ENCODE data around the gene CELA1.

CELA1 gene

DNA sequence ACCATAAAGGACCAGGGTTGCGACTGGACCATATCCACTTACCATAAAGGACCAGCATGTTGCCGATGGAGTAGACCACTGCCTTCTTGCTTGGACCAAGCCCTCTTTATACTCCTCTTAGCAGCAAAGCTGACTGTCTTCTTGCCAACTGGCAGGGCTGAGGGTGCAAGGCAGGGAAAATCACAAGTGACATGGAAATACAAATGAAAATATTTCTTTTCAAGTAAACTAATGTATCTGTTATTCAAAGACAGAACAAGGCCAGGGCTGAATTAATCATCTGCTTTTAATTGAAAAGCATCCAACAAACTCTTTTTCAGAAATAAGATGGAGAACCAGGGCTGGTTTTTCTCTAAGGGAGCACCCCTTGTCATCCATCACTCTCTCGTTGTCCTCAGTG lies at the start of gene CELA1:
CELA1 (minus strand) TSS at position 99 of the 400 bp plus-strand sequence; CDS start at position 58, 41 bp downstream.
- H3K27ac ChIP-seq, result no peak within 1 kb of the TSS
- H3K4me3 ChIP-seq, result no peak within 1 kb of the TSS

GRCh38 chr12:51395283-51396230 lies 49.1 kb upstream of the CELA1 start:
- Histone ChIP-seq H3K4me3 (no peak overlapping the region), H3K27ac (peak overlapping the region in 8 of 21 experiments; percentile 7 to 92 (median 57))

DNA sequence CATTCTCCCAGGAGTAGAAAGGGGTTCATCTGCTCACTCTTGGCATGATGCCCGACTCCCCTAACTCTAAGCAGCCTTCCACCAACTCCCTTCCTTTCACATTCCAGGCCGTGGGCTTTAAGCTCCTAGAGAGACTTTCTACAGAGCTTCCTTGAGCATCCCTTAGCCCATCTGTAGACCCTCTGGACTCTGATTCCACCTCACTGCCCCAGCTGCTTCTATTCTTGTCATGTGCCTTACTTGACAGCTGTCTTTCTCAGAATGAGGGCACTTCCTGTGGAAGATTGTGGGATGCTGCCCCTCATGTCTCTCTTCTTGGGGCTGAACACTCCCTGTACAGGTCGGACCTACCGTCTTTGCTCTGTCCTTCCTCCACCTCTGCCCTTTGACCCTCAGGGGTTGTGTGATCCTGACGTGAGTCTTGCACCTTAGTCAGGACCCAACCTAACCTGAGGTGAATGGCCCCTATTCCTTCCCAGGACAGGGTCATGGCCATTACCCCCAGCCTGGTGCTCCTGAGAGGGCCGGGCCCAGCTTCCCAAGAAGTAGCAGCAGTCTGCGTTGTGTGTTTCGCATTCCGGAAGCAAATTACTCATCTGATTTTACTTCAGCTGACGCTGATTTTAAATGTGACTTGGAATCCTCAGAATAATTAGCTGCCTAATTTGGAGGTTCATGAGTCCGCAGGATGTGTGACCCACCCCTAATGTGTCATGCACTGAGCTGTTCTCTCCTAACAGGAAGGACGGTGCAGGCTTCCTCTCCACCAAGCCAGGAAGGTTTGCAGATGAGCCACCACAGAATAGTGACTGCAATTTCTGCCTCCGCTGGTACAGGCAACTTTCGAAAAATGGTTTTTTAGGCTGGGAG lies 47.4 kb upstream of the CELA1 start:
- no peak overlapping the region for H3K4me3 ChIP-seq
- H3K27ac ChIP-seq, result peak overlapping the region in 18 of 21 experiments; percentile 26 to 92 (median 60)

DNA sequence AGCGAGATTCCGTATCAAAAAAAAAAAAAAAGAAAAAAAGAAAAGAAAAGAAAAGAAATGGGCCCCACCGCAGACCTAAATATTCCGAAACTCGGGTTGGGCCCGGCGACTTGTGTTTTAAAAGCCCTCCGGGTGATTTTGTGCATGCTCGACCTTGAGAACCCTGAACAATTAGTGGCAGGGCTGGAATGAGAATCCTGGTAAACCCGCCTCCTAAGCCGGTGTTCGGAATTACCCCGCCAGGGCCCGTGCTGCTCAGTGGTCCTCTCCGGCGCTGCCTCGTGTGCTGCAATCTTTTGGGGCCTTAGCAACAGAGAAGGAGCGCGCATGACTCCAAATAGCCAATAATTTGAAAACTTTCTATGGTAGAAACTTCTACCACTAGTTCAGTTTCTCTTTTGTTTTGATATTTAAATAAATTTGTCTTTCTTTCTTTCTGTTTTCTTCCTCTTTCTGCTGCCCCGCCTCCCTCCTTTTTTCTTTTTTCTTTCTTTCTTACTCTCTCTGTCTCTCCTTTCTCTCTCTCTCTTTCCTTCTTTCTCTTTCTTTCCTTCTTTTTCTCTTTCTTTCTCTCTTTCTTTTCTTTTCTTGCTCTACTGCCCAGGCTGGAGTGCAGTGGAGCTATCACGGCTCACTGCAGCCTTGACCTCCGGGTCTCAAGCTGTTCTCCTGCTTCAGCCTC lies 46.2 kb upstream of the CELA1 start:
- H3K27ac ChIP-seq, result peak overlapping the region in 5 of 21 experiments; percentile 21 to 92 (median 76)

GRCh38 chr12:51391283-51392123 lies 45.0 kb upstream of the CELA1 start, which contains the start of gene GALNT6:
Gene GALNT6, minus strand, starts transcription at chr12:51391406. Its CDS starts 11,625 bp downstream, at chr12:51379781.
- Histone ChIP-seq H3K4me3 (peak within 1 kb of the TSS; percentile 52 to 73 (median 58)), H3K27ac (peak within 1 kb of the TSS; percentile 47 to 92 (median 82))

More for the DNA sequence above, 46.2 kb upstream of the CELA1 start:
- H3K4me3 ChIP-seq, result peak overlapping the region; percentile 52 to 73 (median 58)

- peak overlapping the region; percentile 47 to 92 (median 82) for H3K27ac ChIP-seq
- H3K4me3 ChIP-seq, result peak overlapping the region; percentile 52 to 73 (median 58)
Observed at GRCh38 chr12:51390891-51391282, 44.4 kb upstream of the CELA1 start.

- Histone ChIP-seq H3K4me3 (peak overlapping the region in 4 of 7 experiments; percentile 52 to 65 (median 58)), H3K27ac (peak overlapping the region in 19 of 21 experiments; percentile 47 to 92 (median 82))
Observed at GRCh38 chr12:51390457-51390856, 44.0 kb upstream of the CELA1 start.

- Histone ChIP-seq H3K27ac (peak overlapping the region in 9 of 21 experiments; percentile 1 to 92 (median 39)), H3K4me3 (no peak overlapping the region)
Observed at GRCh38 chr12:51389302-51389999, 43.0 kb upstream of the CELA1 start.

GRCh38 chr12:51388846-51389245 lies 42.4 kb upstream of the CELA1 start:
- H3K27ac ChIP-seq, result peak overlapping the region in 12 of 21 experiments; percentile 1 to 92 (median 53)
- no peak overlapping the region for H3K4me3 ChIP-seq

DNA sequence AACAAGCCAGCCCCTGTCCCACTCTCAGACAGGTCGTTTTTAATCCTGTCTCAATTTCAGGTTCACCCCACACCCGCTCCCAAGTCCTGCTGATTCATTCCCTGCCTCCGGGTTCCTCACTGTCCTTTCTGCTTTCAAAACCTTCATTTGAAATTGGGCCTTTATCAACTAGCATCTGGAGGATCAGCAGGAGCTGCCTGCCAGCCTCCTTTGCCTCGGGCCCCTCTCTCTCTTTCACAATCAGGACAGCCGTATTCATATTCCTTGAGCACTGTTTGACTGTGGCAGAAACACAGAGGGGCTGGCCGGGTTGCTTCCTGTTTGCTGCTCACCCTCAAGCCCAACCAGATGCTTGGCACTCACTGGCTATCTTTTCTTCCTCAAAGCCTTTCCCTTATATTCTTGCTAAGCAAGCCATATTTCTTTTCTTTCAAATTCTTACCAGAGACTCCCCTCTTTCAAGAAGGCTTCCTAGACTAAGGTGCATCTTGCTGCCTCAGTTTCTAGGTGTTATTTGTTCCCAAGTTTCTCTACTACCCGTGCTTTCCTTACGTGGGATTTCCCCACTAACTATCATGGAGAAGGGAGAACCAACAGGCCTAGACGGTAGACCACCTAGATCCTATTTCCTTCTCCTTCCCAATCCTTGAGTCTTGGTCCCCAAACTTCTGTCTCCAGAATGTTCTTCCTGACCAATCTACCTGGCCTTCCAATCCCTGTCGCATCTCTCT lies 41.8 kb upstream of the CELA1 start:
- no peak overlapping the region for H3K4me3 ChIP-seq
- peak overlapping the region in 17 of 21 experiments; percentile 1 to 92 (median 51) for H3K27ac ChIP-seq

GRCh38 chr12:51386351-51386750 lies 39.9 kb upstream of the CELA1 start:
- H3K27ac ChIP-seq, result no peak overlapping the region
- H3K4me3 ChIP-seq, result no peak overlapping the region

- H3K4me3 ChIP-seq, result no peak overlapping the region
- H3K27ac ChIP-seq, result no peak overlapping the region
Observed at GRCh38 chr12:51383269-51383905, 36.9 kb upstream of the CELA1 start.

DNA sequence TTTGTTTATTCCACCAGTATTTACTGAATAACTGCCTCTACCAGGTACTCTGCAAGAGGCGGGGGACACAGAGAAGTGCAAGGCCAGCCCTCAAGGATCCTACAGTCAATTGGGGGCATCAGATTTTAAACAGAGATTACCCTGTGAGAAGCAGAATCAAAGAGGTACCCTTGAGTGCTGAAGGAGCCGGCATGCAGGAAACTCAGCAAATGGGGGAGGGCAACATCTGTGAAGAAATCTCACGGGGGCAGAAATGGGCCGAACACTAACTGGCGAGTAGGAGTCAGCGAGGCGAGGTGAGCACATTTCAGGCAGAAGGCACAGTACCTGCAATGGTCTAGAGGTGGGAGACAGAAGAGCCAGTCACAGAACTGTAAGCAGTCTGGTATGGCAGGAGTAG lies 35.7 kb upstream of the CELA1 start:
- Histone ChIP-seq H3K4me3 (no peak overlapping the region), H3K27ac (no peak overlapping the region)

DNA sequence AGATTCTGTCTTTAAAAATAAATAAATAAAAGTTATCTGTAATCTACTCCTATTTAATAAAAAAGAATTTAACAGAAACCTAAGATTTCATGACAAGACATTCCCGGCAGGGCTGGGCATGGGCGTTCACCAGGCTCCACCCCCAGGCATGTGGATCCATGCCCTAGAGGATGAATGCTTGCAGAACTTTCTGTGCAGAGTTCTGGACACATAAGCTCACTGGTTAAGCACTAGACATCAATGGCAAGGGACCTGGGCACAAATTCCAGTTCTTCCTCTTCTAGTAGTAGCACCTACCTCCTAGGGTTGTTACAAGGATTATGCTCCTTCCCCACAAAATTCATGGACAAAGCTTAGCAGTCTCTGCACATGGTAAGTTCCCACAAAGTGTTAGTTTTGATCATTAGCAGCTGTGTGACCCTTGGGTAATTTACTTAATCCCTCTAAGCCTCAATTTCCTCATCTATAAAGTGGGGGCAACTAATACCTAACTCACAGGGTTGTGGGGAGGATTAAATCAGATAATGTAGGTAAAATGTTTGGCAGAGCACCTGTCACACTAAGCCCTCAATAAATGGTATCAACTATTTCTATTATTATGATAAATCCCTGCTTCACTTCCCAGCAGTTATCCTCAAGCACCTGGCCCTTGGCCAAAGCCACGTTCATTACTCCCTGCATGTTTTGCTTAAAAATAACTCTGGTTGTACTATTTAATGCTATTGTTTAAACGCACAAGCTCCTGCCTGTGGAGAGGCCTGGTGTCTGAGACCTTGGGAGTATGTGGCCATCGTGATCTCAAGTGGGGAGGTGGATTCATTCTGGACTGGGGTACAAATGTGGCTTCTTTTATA lies 35.0 kb upstream of the CELA1 start:
- Histone ChIP-seq H3K4me3 (no peak overlapping the region), H3K27ac (no peak overlapping the region)

- Histone ChIP-seq H3K27ac (no peak overlapping the region), H3K4me3 (no peak overlapping the region)
Observed at GRCh38 chr12:51379571-51379970, 33.1 kb upstream of the CELA1 start.

DNA sequence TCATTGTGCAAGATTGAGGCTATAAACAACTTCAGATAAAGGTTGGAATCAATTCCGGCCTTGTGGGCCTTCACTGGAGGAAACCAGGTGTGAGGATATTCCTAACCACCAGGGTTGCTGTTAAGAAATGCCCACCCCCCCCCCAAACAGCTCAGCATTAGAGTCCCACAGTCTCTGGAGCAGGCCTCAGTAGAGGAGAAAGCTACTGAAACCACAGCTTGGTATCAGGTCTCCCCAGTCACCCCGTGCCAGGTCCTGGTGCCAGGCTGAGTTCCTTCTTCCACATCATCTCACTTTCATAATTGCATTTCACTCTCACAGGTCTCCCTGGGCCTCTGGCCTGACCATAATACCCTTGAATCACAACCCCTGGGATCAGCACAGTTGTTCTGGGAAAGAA lies 32.3 kb upstream of the CELA1 start:
- no peak overlapping the region for H3K4me3 ChIP-seq

More for the DNA sequence above, 32.3 kb upstream of the CELA1 start:
- no peak overlapping the region for H3K27ac ChIP-seq

Measured in skin epidermis (tissue), 12 donors.